ENCODE measurements around the gene BLVRA.

GRCh38 chr7:43850348-43851116, 92.1 kb downstream of the BLVRA start:
- TF ChIP-seq POLR2A (IDR thresholded peaks at IDR 0.05) (no peak), CTCF (IDR thresholded peaks at IDR 0.05) (no peak), POLR2AphosphoS5 (IDR thresholded peaks at IDR 0.05; ENCODE audit: insufficient read depth in 1 of 2, low read depth in 1 of 2) (no peak)
